ENCODE measurements around the gene NECTIN1. TPM values are rescaled to one million over a fixed set of nuclear protein-coding genes. Genes with fewer than 3 reads are reported as not detected.

Gene NECTIN1
- total and polyA plus RNA-seq, 2 of the 4 experiments (the other 2 are of a cell fraction), result 2.3 to 4.2 TPM

- H2BK5ac ChIP-seq (ENCODE audit: low read depth, low read length, poor library complexity, severe bottlenecking), result no peak overlapping the region
- no peak for ATAC-seq (ENCODE audit: low read depth)
- H2AK9ac ChIP-seq (replicated peaks; ENCODE audit: low read depth, low read length, poor library complexity), result no peak overlapping the region
- POLR2A ChIA-PET (ENCODE audit: unreplicated experiment), result no interaction called here
- no peaks in the 10 kb centered on the region for H3K79me1 ChIP-seq (ENCODE audit: low read depth in 1 of 2, low read length in 2 of 2)
- H3K56ac ChIP-seq (ENCODE audit: extremely low read depth, insufficient read depth, low read length), result no peak overlapping the region
- H3K14ac ChIP-seq (replicated peaks; ENCODE audit: low read depth, low read length), result no peak overlapping the region
- no peaks in the 10 kb centered on the region for H3K4me1 ChIP-seq (ENCODE audit: control insufficient read depth, insufficient read depth, low read length)
- H3K9me3 ChIP-seq (ENCODE audit: control insufficient read depth, insufficient read depth, low read length), result 0 out of 2 replicates have a peak, but pooled peaks cover 2% of the 10 kb centered on the region
- peaks cover 40% of the 10 kb centered on the region for H3K27me3 ChIP-seq (ENCODE audit: control insufficient read depth, insufficient read depth, low read length)
- no peaks in the 10 kb centered on the region for H3K9me1 ChIP-seq (ENCODE audit: insufficient read depth, low read length)
- no peak overlapping the region for H2AK5ac ChIP-seq (ENCODE audit: low read depth, low read length)
- WGBS, 2 experiments (ENCODE audit: extremely low coverage in 2 of 2, insufficient read length in 1 of 2), result 88% methylated on average over 3 of the region's 9 CpGs; no CpG with 5 or more reads in 1 of the 2 experiments
- H4K91ac ChIP-seq (ENCODE audit: insufficient read depth, low read depth, low read length), result no peak overlapping the region
- H2BK15ac ChIP-seq (ENCODE audit: low read depth, low read length), result no peak overlapping the region
- in situ Hi-C loops (cut with MboI; ENCODE audit: low sequenced_read_pairs), result no loop called here
- no peak overlapping the region for H4K8ac ChIP-seq (ENCODE audit: low read depth in 2 of 2, low read length in 2 of 2)
- H3K4ac ChIP-seq (ENCODE audit: low read depth, low read length), result no peak overlapping the region
- no peak overlapping the region for H3K4me3 ChIP-seq (ENCODE audit: insufficient read depth, low read depth, low read length)
- dilution Hi-C loops (cut with HindIII; ENCODE audit: low sequenced_read_pairs, unreplicated experiment), result no loop called here
- H2AFZ ChIP-seq (replicated peaks; ENCODE audit: low read length, poor library complexity), result no peak overlapping the region
- DNase-seq, result no peak
- H2BK120ac ChIP-seq (ENCODE audit: low read depth, low read length), result no peak overlapping the region
- BruUV-seq (replicated peaks), result no TSS peak
- CTCF ChIA-PET, result no interaction called here
- H3K18ac ChIP-seq (ENCODE audit: low read depth, low read length), result no peak overlapping the region
- no peak overlapping the region for H2BK20ac ChIP-seq (ENCODE audit: low read depth, low read length)
- H3K36me3 ChIP-seq (ENCODE audit: control insufficient read depth, insufficient read depth, low read length), result no peaks in the 10 kb centered on the region
- TF ChIP-seq POLR2A (IDR thresholded peaks at IDR 0.05; ENCODE audit: low read depth, low read length), result no peak
- no peak overlapping the region for H3K27ac ChIP-seq (ENCODE audit: insufficient read depth, low read length)
- intact Hi-C loops (cut with micrococcal nuclease), result no loop called here
- no peak overlapping the region for H3K9ac ChIP-seq (ENCODE audit: low read depth, low read length)
- H4K5ac ChIP-seq (ENCODE audit: low read depth, low read length), result no peak overlapping the region
- no peak overlapping the region for H3K4me2 ChIP-seq (ENCODE audit: low read depth, low read length)
- H4K20me1 ChIP-seq (ENCODE audit: insufficient read depth, low read length), result no peaks in the 10 kb centered on the region
- no peak overlapping the region for H3K23ac ChIP-seq (ENCODE audit: low read depth, low read length)
These were observed 26.5 kb upstream of the NECTIN1 start for GRCh38 chr11:119755356-119756071.

Measured in IMR-90 (cell line).